HCT116 (cell line): Measurements from ENCODE around the gene PAX6. TPM values are rescaled to one million over a fixed set of nuclear protein-coding genes. Genes with fewer than 3 reads are reported as not detected.

Experiments used
- ATAC-seq: fragments of 200-7000 bp; cut with Tn5 transposase; 2 replicates; pipeline ENCODE4 v1.9.1; 2020; ENCODE audit warnings: mild to moderate bottlenecking, moderate library complexity
- BruUV-seq: library from RNA; stranded (reverse); fragments of 400-500 nt; replicated peaks from 2 replicates; lab custom pipeline; 2021; lab: Mats Ljungman, UMichigan
- CTCF ChIA-PET: fragments of 300-600 bp; sonication (Branson Sonifier 250); formaldehyde crosslinking; loops from one replicate; lab custom pipeline; 2021; ENCODE audit warnings: antibody characterized with exemption; lab: Charles Lee
- POLR2A ChIA-PET: fragments of 300-600, 350-600 bp; sonication (Branson Sonifier 250); formaldehyde crosslinking; loops from one replicate; lab custom pipeline; 2021; ENCODE audit warnings: antibody characterized with exemption; lab: Charles Lee
- RAD21 ChIA-PET, 2 experiments: fragments of 300-600 bp; sonication (Branson Sonifier 250); formaldehyde crosslinking; loops; one replicate each; lab custom pipeline; 2023; ENCODE audit warnings: low total read pairs in 2 of 2; ENCODE audit not compliant: uncharacterized antibody in 2 of 2, unreplicated experiment in 2 of 2, low non-redundant PET in 1 of 2; lab: Charles Lee
- DNase-seq: peaks from one replicate; pipeline ENCODE4 v3.0.0-alpha.2; 2010; ENCODE audit warnings: low read depth, low spot score
- H2AFZ ChIP-seq: fragments of 200-600 bp; shearing (Covaris generic), sonication (generic); 2 replicates; pipeline ENCODE4 v1.6.1; 2017; ENCODE audit warnings: low read depth, mixed run types, mixed read lengths, antibody characterized with exemption, low read length; ENCODE audit not compliant: poor library complexity, severe bottlenecking
- H3K27ac ChIP-seq: 2 replicates; pipeline ENCODE4 v1.5.1; 2012; ENCODE audit warnings: low read depth, low read length
- H3K27me3 ChIP-seq: fragments of 200-600 bp; sonication (generic); 2 replicates; pipeline ENCODE4 v1.6.1; 2016; ENCODE audit warnings: mixed run types, low read length, mixed read lengths; ENCODE audit not compliant: insufficient read depth
- H3K36me3 ChIP-seq, 2 experiments: fragments of 200-500 bp in 1 of 2; fragments of 200-600 bp in 1 of 2; sonication (Bioruptor generic) in 1 of 2; sonication (generic) in 1 of 2; 2 replicates each; pipeline versions ENCODE4 v1.5.1 to v1.6.1; 2014 to 2016; ENCODE audit warnings: low read length in 2 of 2, inconsistent platforms in 1 of 2, mixed read lengths in 1 of 2, mixed run types in 1 of 2; ENCODE audit not compliant: insufficient read depth in 2 of 2, control insufficient read depth in 1 of 2
- H3K4me1 ChIP-seq, 2 experiments: fragments of 200-600 bp in 1 of 2; sonication (generic) in 1 of 2; 2 replicates each; pipeline versions ENCODE4 v1.5.1 to v1.6.1; 2012 to 2017; ENCODE audit warnings: low read length in 2 of 2, inconsistent platforms in 1 of 2, mild to moderate bottlenecking in 1 of 2, mixed read lengths in 1 of 2, mixed run types in 1 of 2, moderate library complexity in 1 of 2; ENCODE audit not compliant: insufficient read depth in 2 of 2, control insufficient read depth in 1 of 2
- H3K4me2 ChIP-seq: fragments of 200-600 bp; sonication (generic); 2 replicates; pipeline ENCODE4 v1.6.1; 2017; ENCODE audit warnings: mixed run types, low read length, mixed read lengths
- H3K4me3 ChIP-seq, 2 experiments: fragments of 200-600 bp in 1 of 2; sonication (generic) in 1 of 2; replicated peaks in 1 of 2; 2 replicates each; pipeline ENCODE4 v1.5.1; 2011 to 2016; ENCODE audit warnings: low read length in 2 of 2, control low read depth in 1 of 2, low read depth in 1 of 2, mild to moderate bottlenecking in 1 of 2, mixed read lengths in 1 of 2, mixed run types in 1 of 2
- H3K79me2 ChIP-seq: fragments of 200-600 bp; sonication (generic); 2 replicates; pipeline ENCODE4 v1.6.1; 2017; ENCODE audit warnings: mild to moderate bottlenecking, mixed run types, low read length, moderate library complexity, mixed read lengths; ENCODE audit not compliant: insufficient read depth
- H3K9ac ChIP-seq: fragments of 200-600 bp; sonication (generic); 2 replicates; pipeline ENCODE4 v1.6.1; 2016; ENCODE audit warnings: low read length, mixed read lengths
- H3K9me2 ChIP-seq: fragments of 200-600 bp; sonication (generic), shearing (Covaris generic); 2 replicates; pipeline ENCODE4 v1.6.1; 2017; ENCODE audit warnings: mixed run types, mild to moderate bottlenecking, moderate library complexity; ENCODE audit not compliant: insufficient read depth
- H3K9me3 ChIP-seq, 2 experiments: fragments of 200-500 bp in 1 of 2; fragments of 200-600 bp in 1 of 2; sonication (Bioruptor generic) in 1 of 2; sonication (generic) in 1 of 2; 2 replicates each; pipeline ENCODE4 v1.6.1; 2014 to 2017; ENCODE audit warnings: low read length in 2 of 2, mixed read lengths in 2 of 2, inconsistent platforms in 1 of 2, low read depth in 1 of 2, mild to moderate bottlenecking in 1 of 2, mixed run types in 1 of 2, moderate library complexity in 1 of 2; ENCODE audit not compliant: control insufficient read depth in 1 of 2, insufficient read depth in 1 of 2
- H4K20me1 ChIP-seq: fragments of 200-600 bp; sonication (generic), shearing (Covaris generic); 2 replicates; pipeline ENCODE4 v1.6.1; 2017; ENCODE audit warnings: mixed run types, mild to moderate bottlenecking, moderate library complexity; ENCODE audit not compliant: insufficient read depth
- CEBPB ChIP-seq: IDR thresholded peaks from 2 replicates; pipeline ENCODE4 v1.6.1; 2012; ENCODE audit warnings: low read depth
- EGR1 ChIP-seq: IDR thresholded peaks from 2 replicates; pipeline ENCODE4 v1.6.1; 2012; ENCODE audit warnings: low read depth
- EZH2 ChIP-seq: fragments of 200-600 bp; sonication (generic); IDR thresholded peaks from 2 replicates; pipeline ENCODE4 v1.6.1; 2017; ENCODE audit warnings: antibody characterized with exemption, mixed run types
- EZH2phosphoT487 ChIP-seq: fragments of 200-600 bp; IDR thresholded peaks from 2 replicates; pipeline ENCODE4 v1.6.1; 2018; ENCODE audit warnings: antibody characterized with exemption, borderline replicate concordance
- FOSL1 ChIP-seq: IDR thresholded peaks from 2 replicates; pipeline ENCODE4 v1.6.1; 2012; ENCODE audit warnings: low read depth
- JUND ChIP-seq: IDR thresholded peaks from 2 replicates; pipeline ENCODE4 v1.6.1; 2012
- POLR2A ChIP-seq: IDR thresholded peaks from 2 replicates; pipeline ENCODE4 v1.7.0; 2011; ENCODE audit warnings: borderline replicate concordance; ENCODE audit not compliant: insufficient read depth, insufficient read length; ENCODE audit errors: extremely low read depth
- POLR2AphosphoS5 ChIP-seq: IDR thresholded peaks from 2 replicates; pipeline ENCODE4 v1.6.1; 2011; ENCODE audit warnings: mild to moderate bottlenecking, low read depth, low read length, moderate library complexity
- SIN3A ChIP-seq: IDR thresholded peaks from 2 replicates; pipeline ENCODE4 v1.6.1; 2012; ENCODE audit warnings: low read depth
- SP1 ChIP-seq: IDR thresholded peaks from 2 replicates; pipeline ENCODE4 v1.6.1; 2012; ENCODE audit warnings: low read depth
- SRF ChIP-seq: IDR thresholded peaks from 2 replicates; pipeline ENCODE4 v1.6.1; 2012; ENCODE audit warnings: low read depth
- TCF7L2 ChIP-seq: IDR thresholded peaks from 2 replicates; pipeline ENCODE4 v1.7.0; 2011; ENCODE audit warnings: borderline replicate concordance, inconsistent platforms; ENCODE audit not compliant: insufficient read depth, insufficient read length; ENCODE audit errors: extremely low read depth
- YY1 ChIP-seq: IDR thresholded peaks from 2 replicates; pipeline ENCODE4 v1.6.1; 2011; ENCODE audit warnings: low read length, low read depth, moderate library complexity, mild to moderate bottlenecking; ENCODE audit not compliant: insufficient replicate concordance; ENCODE audit errors: extremely low read depth
- ZFX ChIP-seq: fragments of 450-650 bp; IDR thresholded peaks from 2 replicates; pipeline ENCODE4 v1.6.1; 2017
- ZNF274 ChIP-seq: fragments of 200-500 bp; sonication (Bioruptor generic); IDR thresholded peaks from 2 replicates; pipeline ENCODE4 v1.6.1; 2014; ENCODE audit warnings: mild to moderate bottlenecking, low read depth, low read length, inconsistent platforms
- intact Hi-C: fragments of 100-400 bp; cut with micrococcal nuclease; formaldehyde crosslinking; loops from 2 replicates; pipeline ENCODE4 v1.10.0; 2022
- total RNA-seq: library from RNA; stranded (reverse); gene quantifications from one replicate; pipeline ENCODE4 v1.2.1, GENCODE V29; 2021; ENCODE audit not compliant: unreplicated experiment
- TF ChIP-seq, protein P1 (sequence below): IDR thresholded peaks from 2 replicates; pipeline ENCODE4 v1.6.1; 2012
- TF ChIP-seq, protein P2 (sequence below): IDR thresholded peaks from 2 replicates; pipeline ENCODE4 v1.6.1; 2012
- TF ChIP-seq, protein P3 (sequence below): IDR thresholded peaks from 2 replicates; pipeline ENCODE4 v1.6.1; 2011; ENCODE audit warnings: mild to moderate bottlenecking, low read length, moderate library complexity; ENCODE audit not compliant: insufficient replicate concordance; ENCODE audit errors: extremely low read depth

Gene PAX6
- total RNA-seq, 1 experiment from 2014 or later = 5.3 TPM

DNA sequence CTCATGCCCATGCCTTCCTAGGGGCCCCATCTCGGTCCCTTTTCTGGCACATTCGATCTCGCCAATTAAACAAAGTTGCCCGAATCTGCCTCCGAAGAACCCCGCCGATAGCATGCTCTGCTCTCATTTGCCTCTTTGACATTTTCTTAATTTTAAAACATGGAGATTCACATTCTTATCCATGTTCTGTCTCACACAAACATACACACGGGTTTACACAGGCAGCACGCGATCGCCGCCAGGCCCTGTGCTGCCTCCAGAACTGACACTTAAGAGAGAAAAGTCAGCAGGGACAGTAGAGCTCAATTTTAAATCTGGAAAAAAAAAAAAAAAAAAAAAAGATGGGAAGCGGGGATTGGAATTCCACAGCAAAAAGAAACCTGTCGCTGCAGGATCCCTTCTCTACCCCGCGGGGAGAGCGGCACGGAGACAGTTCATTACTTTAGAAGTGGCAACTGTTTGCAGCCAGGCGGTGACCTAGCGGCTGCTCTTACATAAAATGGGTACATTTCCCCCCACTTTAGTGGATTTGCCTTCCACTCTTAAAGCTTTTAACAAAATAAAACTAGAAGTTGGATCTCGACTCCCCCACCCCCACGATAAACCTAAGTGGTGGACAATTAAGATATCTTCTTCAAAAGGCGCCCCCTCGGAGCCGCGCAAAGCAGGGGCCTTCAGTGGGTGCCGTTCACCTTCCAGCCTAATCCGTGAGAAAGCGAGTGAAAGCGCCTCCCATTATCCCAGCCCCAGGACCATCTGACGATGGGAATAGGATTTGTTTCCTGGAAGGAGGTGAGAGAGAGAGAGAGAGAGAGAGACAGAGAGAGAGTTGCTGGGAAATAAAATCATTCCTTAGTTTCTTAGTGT, 13.7 kb downstream of the PAX6 start:
- Histone ChIP-seq H3K4me3 (no peak overlapping the region), H3K36me3 (no peaks in the 10 kb centered on the region; a peak in 1 of 4 replicates), H3K79me2 (no peaks in the 10 kb centered on the region), H2AFZ (no peak overlapping the region), H3K9me3 (no peaks in the 10 kb centered on the region), H3K4me1 (no peaks in the 10 kb centered on the region), H3K9me2 (no peaks in the 10 kb centered on the region), H3K4me2 (no peak overlapping the region), H3K27me3 (no peaks in the 10 kb centered on the region), H4K20me1 (no peaks in the 10 kb centered on the region), H3K9ac (no peak overlapping the region), H3K27ac (no peak overlapping the region)
- ChIA-PET POLR2A (no interaction called here), CTCF (no interaction called here), RAD21 (no interaction called here)
- no peak for TF ChIP-seq SP1
- TF ChIP-seq EGR1 = no peak
- no peak for TF ChIP-seq POLR2A
- DNase-seq (no peak), ATAC-seq (no peak)
- BruUV-seq = no TSS peak
- intact Hi-C loops = no loop called here

DNA sequence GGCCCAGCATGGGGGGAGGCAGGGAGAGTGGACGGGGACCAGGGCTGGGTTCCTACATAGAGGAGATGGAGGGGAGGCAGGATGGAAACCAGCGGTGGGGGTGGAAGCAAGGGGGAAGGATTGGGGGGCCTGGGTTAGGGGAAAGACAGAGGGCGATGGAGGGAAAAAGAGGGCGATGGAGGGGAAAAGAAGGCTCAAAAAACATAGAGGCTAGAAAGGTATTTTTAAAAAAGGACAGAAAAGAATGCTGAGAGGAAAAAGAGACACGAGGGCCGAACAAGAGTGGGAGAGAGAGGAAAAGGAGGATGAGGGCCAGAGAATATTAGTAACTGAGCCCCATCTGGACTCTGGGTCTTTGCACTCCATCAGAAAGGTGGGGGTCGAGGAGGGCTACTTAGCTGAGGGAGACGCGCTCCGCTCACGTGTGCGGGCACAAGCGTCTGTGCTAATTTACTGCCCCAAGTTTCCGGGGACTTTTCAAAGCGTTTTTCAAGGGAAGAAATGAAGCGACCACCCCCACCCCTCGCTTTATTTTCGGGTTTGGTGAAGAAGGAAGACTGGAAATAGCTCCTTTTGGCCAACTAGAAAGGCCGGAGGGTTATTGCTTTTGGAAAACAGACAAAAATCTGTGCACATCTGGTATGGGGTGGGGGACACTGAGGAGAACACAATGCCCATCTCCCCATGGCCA, 14.5 kb downstream of the PAX6 start:
- H3K4me3 ChIP-seq = no peak overlapping the region
- intact Hi-C loops = no loop called here
- DNase-seq = no peak
- no peak overlapping the region for H2AFZ ChIP-seq
- ChIA-PET RAD21 (no interaction called here), CTCF (no interaction called here), POLR2A (no interaction called here)
- H3K9ac ChIP-seq = no peak overlapping the region
- no peaks in the 10 kb centered on the region; a peak in 1 of 4 replicates for H3K36me3 ChIP-seq
- H3K79me2 ChIP-seq = no peaks in the 10 kb centered on the region
- no peaks in the 10 kb centered on the region for H3K9me2 ChIP-seq
- ATAC-seq = no peak
- no peak overlapping the region for H3K27ac ChIP-seq
- no peaks in the 10 kb centered on the region for H3K4me1 ChIP-seq
- H3K27me3 ChIP-seq = no peaks in the 10 kb centered on the region
- no peaks in the 10 kb centered on the region for H4K20me1 ChIP-seq
- no peaks in the 10 kb centered on the region for H3K9me3 ChIP-seq
- no peak overlapping the region for H3K4me2 ChIP-seq
- no TSS peak for BruUV-seq
- TF ChIP-seq YY1 (no peak), EZH2phosphoT487 (no peak), TCF7L2 (no peak), EGR1 (no peak), CEBPB (no peak), SIN3A (no peak), POLR2A (no peak), SP1 (no peak), EZH2 (no peak), FOSL1 (no peak), JUND (no peak), POLR2AphosphoS5 (no peak), SRF (no peak), ZFX (no peak), ZNF274 (no peak)
- TF ChIP-seq, protein P1, sequence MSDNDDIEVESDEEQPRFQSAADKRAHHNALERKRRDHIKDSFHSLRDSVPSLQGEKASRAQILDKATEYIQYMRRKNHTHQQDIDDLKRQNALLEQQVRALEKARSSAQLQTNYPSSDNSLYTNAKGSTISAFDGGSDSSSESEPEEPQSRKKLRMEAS = no peak
- TF ChIP-seq, protein P2, sequence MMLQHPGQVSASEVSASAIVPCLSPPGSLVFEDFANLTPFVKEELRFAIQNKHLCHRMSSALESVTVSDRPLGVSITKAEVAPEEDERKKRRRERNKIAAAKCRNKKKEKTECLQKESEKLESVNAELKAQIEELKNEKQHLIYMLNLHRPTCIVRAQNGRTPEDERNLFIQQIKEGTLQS = no peak
- TF ChIP-seq, protein P3, sequence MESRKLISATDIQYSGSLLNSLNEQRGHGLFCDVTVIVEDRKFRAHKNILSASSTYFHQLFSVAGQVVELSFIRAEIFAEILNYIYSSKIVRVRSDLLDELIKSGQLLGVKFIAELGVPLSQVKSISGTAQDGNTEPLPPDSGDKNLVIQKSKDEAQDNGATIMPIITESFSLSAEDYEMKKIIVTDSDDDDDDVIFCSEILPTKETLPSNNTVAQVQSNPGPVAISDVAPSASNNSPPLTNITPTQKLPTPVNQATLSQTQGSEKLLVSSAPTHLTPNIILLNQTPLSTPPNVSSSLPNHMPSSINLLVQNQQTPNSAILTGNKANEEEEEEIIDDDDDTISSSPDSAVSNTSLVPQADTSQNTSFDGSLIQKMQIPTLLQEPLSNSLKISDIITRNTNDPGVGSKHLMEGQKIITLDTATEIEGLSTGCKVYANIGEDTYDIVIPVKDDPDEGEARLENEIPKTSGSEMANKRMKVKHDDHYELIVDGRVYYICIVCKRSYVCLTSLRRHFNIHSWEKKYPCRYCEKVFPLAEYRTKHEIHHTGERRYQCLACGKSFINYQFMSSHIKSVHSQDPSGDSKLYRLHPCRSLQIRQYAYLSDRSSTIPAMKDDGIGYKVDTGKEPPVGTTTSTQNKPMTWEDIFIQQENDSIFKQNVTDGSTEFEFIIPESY = no peak
